ENCODE data around the gene CILP2.

Gene CILP2

DNA sequence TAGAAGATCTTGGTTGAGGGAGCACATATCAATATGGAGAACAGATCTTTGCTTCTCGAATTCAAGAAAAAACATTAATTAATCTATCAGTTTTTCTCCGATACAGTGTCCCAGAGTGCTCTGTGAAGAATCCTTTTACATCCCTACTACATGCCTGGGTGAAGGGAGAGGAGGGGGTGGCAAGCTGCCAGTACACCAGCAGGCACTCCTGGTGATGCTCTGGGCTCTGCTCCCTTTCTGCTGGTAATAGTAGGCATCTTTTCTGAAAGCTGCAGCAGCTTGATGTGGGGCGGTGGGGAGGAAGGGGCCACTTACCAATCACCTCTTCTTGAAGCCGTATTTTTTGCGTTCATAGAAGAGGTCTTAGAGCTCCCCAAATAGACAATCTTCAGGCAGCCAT is 49.7 kb downstream of the CILP2 start:
- Histone ChIP-seq H3K9me3 (ENCODE audit: insufficient read depth, low read length, severe bottlenecking) (no peaks in the 10 kb centered on the region), H3K36me3 (ENCODE audit: insufficient read depth, low read length) (peaks cover 3% of the 10 kb centered on the region; the same call in 1 of the 2 replicates), H3K4me1 (ENCODE audit: insufficient read depth, low read length) (no peaks in the 10 kb centered on the region), H3K9ac (ENCODE audit: low read depth, low read length) (no peak overlapping the region), H3K79me2 (ENCODE audit: insufficient read depth, low read length) (no peaks in the 10 kb centered on the region), H3K4me2 (ENCODE audit: insufficient read depth, low read length) (no peak overlapping the region), H4K20me1 (ENCODE audit: insufficient read depth, low read length) (no peaks in the 10 kb centered on the region), H3K27ac (ENCODE audit: low read length) (no peak overlapping the region), H2AFZ (ENCODE audit: low read depth, low read length) (no peak overlapping the region), H3K27me3 (ENCODE audit: insufficient read depth, low read length, poor library complexity) (no peaks in the 10 kb centered on the region), H3K4me3 (ENCODE audit: low read depth in 1 of 2, low read length in 2 of 2) (no peak overlapping the region)
- TF ChIP-seq, protein P1, sequence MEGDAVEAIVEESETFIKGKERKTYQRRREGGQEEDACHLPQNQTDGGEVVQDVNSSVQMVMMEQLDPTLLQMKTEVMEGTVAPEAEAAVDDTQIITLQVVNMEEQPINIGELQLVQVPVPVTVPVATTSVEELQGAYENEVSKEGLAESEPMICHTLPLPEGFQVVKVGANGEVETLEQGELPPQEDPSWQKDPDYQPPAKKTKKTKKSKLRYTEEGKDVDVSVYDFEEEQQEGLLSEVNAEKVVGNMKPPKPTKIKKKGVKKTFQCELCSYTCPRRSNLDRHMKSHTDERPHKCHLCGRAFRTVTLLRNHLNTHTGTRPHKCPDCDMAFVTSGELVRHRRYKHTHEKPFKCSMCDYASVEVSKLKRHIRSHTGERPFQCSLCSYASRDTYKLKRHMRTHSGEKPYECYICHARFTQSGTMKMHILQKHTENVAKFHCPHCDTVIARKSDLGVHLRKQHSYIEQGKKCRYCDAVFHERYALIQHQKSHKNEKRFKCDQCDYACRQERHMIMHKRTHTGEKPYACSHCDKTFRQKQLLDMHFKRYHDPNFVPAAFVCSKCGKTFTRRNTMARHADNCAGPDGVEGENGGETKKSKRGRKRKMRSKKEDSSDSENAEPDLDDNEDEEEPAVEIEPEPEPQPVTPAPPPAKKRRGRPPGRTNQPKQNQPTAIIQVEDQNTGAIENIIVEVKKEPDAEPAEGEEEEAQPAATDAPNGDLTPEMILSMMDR (IDR thresholded peaks at IDR 0.05; ENCODE audit: borderline replicate concordance, extremely low read depth, low read length, poor library complexity, severe bottlenecking): no peak
- TF ChIP-seq EZH2 (IDR thresholded peaks at IDR 0.05; ENCODE audit: borderline replicate concordance, low read depth, low read length, severe bottlenecking): no peak
- DNase-seq: no peak
- ATAC-seq (ENCODE audit: insufficient read depth, low read depth): no peak

DNA sequence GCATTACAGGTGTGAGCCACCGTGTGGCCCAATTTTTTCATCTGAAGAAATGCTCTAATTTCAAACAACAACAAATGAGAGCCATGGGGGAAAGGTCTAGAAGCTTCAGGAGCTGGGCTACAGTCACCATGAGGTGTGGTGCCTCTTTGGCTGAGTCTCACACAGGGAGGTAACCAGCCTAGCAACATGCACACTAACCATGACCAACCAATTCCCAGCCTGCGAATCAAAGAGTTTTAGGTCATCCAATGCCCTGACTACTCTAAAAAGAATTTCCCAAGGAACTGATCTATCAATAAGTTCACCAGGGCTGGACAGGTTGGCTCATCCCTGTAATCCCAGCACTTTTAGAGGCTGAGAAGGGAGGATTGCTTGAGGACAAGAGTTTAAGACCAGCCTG is 50.5 kb downstream of the CILP2 start:
- H3K4me3 ChIP-seq (ENCODE audit: low read depth in 1 of 2, low read length in 2 of 2): no peak overlapping the region
- H3K9me3 ChIP-seq (ENCODE audit: insufficient read depth, low read length, severe bottlenecking): no peaks in the 10 kb centered on the region
- no peak overlapping the region for H2AFZ ChIP-seq (ENCODE audit: low read depth, low read length)
- TF ChIP-seq, protein P1 (IDR thresholded peaks at IDR 0.05; ENCODE audit: borderline replicate concordance, extremely low read depth, low read length, poor library complexity, severe bottlenecking): no peak
- no peak for TF ChIP-seq EZH2 (IDR thresholded peaks at IDR 0.05; ENCODE audit: borderline replicate concordance, low read depth, low read length, severe bottlenecking)
- no peaks in the 10 kb centered on the region for H3K79me2 ChIP-seq (ENCODE audit: insufficient read depth, low read length)
- H3K4me2 ChIP-seq (ENCODE audit: insufficient read depth, low read length): no peak overlapping the region
- no peaks in the 10 kb centered on the region for H3K27me3 ChIP-seq (ENCODE audit: insufficient read depth, low read length, poor library complexity)
- no peak overlapping the region for H3K27ac ChIP-seq (ENCODE audit: low read length)
- ATAC-seq (ENCODE audit: insufficient read depth, low read depth): no peak
- no peaks in the 10 kb centered on the region for H3K4me1 ChIP-seq (ENCODE audit: insufficient read depth, low read length)
- no peaks in the 10 kb centered on the region for H4K20me1 ChIP-seq (ENCODE audit: insufficient read depth, low read length)
- peaks cover 11% of the 10 kb centered on the region; the same call in 1 of the 2 replicates for H3K36me3 ChIP-seq (ENCODE audit: insufficient read depth, low read length)
- DNase-seq: no peak
- H3K9ac ChIP-seq (ENCODE audit: low read depth, low read length): no peak overlapping the region

DNA sequence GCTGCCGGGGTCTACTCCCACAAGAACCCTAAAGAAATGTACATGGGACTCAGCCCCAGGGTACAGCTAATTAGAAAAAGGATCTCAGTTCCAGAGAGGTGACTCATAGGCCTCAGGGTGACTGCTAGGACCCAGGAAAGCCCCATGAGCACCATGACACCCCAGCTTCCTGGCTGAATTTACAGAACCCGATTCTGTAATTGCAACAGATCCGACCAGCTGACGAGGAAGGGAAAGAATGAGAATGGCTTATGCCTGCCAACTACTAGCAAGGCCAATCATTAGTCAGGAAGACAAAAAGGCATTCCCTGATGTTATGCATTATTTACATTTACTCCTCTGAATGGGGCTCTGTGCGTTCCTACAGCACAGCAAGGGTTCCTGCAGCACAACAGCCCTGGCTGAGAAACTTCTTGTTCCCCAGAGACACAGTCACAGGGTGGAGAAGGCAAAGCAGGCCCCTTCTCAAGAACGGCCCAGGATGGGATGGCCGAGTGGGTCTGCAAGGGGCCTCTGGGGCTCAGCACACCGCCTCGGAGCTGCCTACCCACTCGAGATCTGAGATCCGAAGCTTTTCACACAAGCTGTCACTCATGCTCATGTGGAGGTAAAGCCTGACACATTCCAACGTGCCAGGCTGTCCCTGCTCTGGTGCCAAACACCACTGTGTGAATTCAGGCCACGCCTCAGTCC is 53.2 kb downstream of the CILP2 start:
- DNase-seq: no peak
- TF ChIP-seq EZH2 (IDR thresholded peaks at IDR 0.05; ENCODE audit: borderline replicate concordance, low read depth, low read length, severe bottlenecking): no peak
- TF ChIP-seq, protein P1 (IDR thresholded peaks at IDR 0.05; ENCODE audit: borderline replicate concordance, extremely low read depth, low read length, poor library complexity, severe bottlenecking): no peak
- no peaks in the 10 kb centered on the region for H4K20me1 ChIP-seq (ENCODE audit: insufficient read depth, low read length)
- peaks cover 15% of the 10 kb centered on the region for H3K36me3 ChIP-seq (ENCODE audit: insufficient read depth, low read length)
- H3K9ac ChIP-seq (ENCODE audit: low read depth, low read length): no peak overlapping the region
- H2AFZ ChIP-seq (ENCODE audit: low read depth, low read length): no peak overlapping the region
- H3K4me2 ChIP-seq (ENCODE audit: insufficient read depth, low read length): no peak overlapping the region
- ATAC-seq (ENCODE audit: insufficient read depth, low read depth): no peak
- H3K27me3 ChIP-seq (ENCODE audit: insufficient read depth, low read length, poor library complexity): no peaks in the 10 kb centered on the region
- H3K79me2 ChIP-seq (ENCODE audit: insufficient read depth, low read length): no peaks in the 10 kb centered on the region
- no peak overlapping the region for H3K4me3 ChIP-seq (ENCODE audit: low read depth in 1 of 2, low read length in 2 of 2)
- no peaks in the 10 kb centered on the region for H3K9me3 ChIP-seq (ENCODE audit: insufficient read depth, low read length, severe bottlenecking)
- H3K27ac ChIP-seq (ENCODE audit: low read length): no peak overlapping the region
- H3K4me1 ChIP-seq (ENCODE audit: insufficient read depth, low read length): no peaks in the 10 kb centered on the region

Measured in DND-41 (cell line).